SKM-1 (cell line): ENCODE data around the gene ZEB1.
"Not testable (repeated sequence)": the region's sequence is repeated elsewhere in the genome, so short reads cannot be mapped to it uniquely, and the experiment has no call there.

Experiments used
- DNase-seq: peaks from one replicate; lab custom pipeline; 2025; ENCODE audit not compliant: unreplicated experiment; lab: John Stamatoyannopoulos, UW

ZEB1 gene

DNA sequence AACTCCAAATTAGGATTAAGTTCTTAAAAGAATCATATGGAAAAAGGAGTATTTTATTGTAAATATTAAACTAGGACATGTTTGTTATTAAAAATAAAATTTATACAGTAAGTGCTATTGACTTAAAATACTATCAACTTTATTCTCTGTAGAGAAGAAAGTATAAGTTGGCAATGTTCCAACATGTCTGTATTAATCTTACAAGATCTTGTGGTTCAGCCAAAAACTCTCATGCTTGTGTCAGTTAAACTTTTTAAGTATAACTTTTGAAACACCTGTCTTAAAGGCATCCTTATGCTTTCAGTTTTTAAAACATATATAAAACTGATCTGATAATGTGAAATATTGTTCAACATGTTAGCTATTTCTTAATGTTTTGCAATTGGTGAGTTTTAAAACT is 160.7 kb downstream of the ZEB1 start:
- DNase-seq, result no peak

GRCh38 chr10:31483546-31483945 is 164.5 kb downstream of the ZEB1 start:
- no peak for DNase-seq

- DNase-seq, result no peak
Observed at GRCh38 chr10:31484431-31485135, 165.6 kb downstream of the ZEB1 start.

DNA sequence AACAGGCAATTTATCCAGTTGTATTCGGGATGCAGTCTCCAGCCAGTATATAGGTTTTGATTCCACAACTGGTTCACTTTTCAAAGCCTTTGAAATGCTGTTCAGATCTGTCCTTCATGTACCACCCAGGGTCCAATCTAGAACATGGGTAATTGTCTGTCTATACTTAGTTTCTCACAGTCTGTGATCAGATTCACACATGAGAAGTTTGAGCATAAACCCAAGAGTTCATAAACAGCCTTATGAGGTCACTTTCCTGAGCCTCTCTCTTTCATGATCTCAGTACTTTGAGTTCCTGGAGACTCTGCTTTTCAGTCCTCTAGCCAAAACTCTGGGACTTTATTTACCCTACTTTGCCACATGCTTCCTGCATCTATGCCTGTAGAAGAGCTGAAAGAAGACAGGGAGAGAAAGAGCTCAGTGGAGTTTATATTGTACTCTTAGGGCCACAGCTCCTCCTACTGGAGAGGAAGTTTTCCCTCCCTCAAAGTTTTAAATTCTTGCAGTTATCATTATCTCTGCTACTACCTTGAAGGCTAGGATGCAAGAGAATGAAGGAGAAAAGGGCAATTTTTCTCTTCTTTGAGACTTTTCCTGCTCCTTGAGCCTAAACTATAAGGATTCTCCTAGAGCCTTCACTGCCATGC is 172.0 kb downstream of the ZEB1 start:
- peak; percentile 8 for DNase-seq

DNA sequence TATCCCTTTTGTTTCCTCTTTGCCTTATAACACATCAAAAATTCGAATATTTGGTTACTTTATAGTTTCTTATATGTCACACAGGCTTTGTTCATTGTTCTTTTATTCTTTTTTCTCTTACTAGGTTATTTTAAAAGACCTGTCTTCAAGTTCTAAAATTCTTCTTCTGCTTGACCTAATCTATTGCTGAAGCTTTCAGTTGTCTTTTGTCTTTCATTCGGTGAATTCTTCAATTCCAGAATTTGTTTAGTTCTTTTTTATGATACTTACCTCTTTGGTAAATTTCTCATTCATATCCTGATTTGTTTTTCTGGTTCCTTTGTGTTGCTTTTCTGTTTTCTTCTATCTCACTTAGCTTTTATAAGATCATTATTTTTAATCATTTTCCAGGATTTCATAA is 188.4 kb downstream of the ZEB1 start:
- DNase-seq, result no peak

- DNase-seq, result no peak
Observed at GRCh38 chr10:31508234-31508633, 189.2 kb downstream of the ZEB1 start.

GRCh38 chr10:31508882-31509281 is 189.9 kb downstream of the ZEB1 start:
- no peak for DNase-seq

GRCh38 chr10:31509989-31510388 is 191.0 kb downstream of the ZEB1 start:
- DNase-seq, result no peak

DNA sequence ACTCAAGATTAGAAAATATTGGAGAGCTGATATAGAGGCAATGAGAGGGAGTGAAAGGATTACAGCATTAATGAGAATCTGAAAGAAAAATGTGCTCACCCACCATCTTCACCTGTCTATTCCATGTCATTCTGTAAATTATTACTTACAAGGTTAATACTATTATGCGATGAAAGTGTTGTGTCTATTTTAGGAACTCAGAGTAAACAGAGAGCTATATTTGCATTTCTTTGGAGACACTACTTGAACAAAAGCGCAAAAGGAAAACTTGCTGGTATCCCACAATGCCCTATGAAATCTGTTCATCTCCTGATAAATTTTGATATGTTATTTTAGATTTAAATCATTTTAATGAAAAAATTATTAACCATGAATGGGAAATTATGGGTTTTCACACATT is 196.1 kb downstream of the ZEB1 start:
- DNase-seq, result no peak

GRCh38 chr10:31515819-31516402 is 196.9 kb downstream of the ZEB1 start:
- DNase-seq, result no peak

GRCh38 chr10:31520986-31521831 is 202.2 kb downstream of the ZEB1 start:
- DNase-seq, result no peak

DNA sequence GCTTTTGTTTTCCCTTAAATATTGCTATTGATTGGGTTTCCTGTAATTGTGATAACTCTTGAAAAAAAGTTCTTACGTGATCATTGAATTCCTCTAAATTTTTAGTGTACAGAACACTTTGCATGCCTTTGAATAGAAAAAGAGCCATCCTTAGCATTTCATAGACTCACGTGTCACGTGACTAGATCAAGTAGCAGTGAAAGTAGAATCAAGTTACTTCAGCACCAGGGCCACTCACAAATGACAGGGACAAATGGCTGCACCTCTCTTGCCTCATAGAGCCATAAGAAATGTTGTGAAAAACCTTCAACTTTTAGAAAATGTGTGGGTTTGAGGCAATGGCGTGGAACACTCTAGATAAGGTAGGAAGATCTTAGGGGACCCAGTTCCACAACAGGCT is 203.8 kb downstream of the ZEB1 start:
- no peak for DNase-seq

DNA sequence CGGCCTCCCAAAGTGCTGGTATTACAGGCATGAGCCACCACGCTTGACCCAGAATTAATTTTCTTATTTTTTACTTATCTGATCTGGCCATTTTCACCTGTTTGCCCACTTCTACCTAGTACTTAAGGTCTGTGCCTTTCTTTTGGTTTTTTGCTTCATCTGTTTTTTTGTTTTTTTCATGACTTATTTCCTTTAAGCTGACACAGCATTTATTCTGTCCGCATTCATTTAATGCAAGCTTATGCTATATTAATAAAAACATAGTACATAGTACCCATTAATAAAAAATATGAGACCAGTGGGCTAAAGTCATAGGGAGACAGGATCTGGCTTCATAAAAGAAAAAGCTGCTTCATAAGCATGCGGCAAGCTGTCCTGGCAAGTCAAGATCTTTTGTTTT is 205.4 kb downstream of the ZEB1 start:
- DNase-seq, result no peak

- DNase-seq, result no peak
Observed at GRCh38 chr10:31526178-31526577, 207.2 kb downstream of the ZEB1 start.

- no peak for DNase-seq
Observed at GRCh38 chr10:31526681-31527080, 207.7 kb downstream of the ZEB1 start.

GRCh38 chr10:31528831-31529230 is 209.8 kb downstream of the ZEB1 start:
- no peak for DNase-seq

DNA sequence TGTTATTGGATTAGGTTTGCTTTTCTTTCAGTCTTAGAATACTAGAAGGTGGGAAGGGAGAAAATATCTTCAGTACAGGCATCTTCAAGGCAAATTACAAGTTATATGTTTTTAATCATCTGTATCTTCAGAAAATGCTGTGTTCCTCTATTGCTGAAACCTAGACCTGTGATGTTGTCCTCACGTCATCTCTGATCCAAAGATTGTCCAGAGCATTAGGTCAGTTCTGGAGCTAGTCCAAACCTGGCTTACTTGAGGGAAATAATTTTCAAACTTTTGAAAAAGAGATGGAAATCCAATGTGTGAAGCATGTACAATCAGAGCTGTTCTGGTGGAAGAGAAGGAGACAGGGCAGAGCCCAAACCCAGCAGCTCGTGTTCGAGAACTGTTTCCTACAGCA is 217.3 kb downstream of the ZEB1 start:
- no peak for DNase-seq

DNA sequence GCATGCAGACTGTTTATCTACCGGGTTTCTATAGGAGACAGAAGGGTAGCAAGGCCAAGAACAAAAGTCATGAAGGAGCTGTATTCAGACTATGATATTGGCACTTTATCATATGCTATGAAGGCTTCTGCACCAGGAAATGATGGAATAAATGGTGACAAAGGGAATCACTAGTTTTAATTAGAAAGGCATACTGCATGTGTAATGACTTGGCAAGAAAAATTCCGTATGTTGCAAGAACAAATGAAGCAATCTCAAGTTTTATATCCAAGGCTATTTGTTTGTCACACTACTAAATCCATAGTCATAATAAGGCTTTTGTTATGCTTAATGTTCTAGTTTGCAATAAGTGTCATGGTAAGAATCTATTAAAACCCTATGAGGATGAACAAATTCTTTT is 230.9 kb downstream of the ZEB1 start:
- DNase-seq, result no peak

- DNase-seq, result no peak
Observed at GRCh38 chr10:31554556-31554955, 235.5 kb downstream of the ZEB1 start.

GRCh38 chr10:31557854-31558253 is 238.8 kb downstream of the ZEB1 start:
- DNase-seq, result no peak

- DNase-seq, result not testable (repeated sequence)
Observed at GRCh38 chr10:31568252-31568861, 249.3 kb downstream of the ZEB1 start.
